Right hindlimb (tissue), 1 donor: ENCODE measurements around the gene RBP5.

ENCODE experiments used
- DNase-seq: peaks from one replicate; pipeline ENCODE4 v3.0.0-alpha.2; 2018

Gene RBP5

GRCh38 chr12:7099290-7099996, 29.2 kb downstream of the RBP5 start:
- no peak for DNase-seq

GRCh38 chr12:7096979-7097378, 31.7 kb downstream of the RBP5 start:
- DNase-seq = no peak

GRCh38 chr12:7096006-7096932, 32.4 kb downstream of the RBP5 start:
- DNase-seq = no peak

- no peak for DNase-seq
These were observed 34.8 kb downstream of the RBP5 start for GRCh38 chr12:7093892-7094291.

- no peak for DNase-seq
These were observed 35.2 kb downstream of the RBP5 start for GRCh38 chr12:7093486-7093885.

GRCh38 chr12:7092986-7093460, 35.7 kb downstream of the RBP5 start:
- no peak for DNase-seq

- peak; percentile 85 for DNase-seq
These were observed 36.3 kb downstream of the RBP5 start, which contains the start of gene C1R for GRCh38 chr12:7092229-7092985. C1R (minus strand) TSS chr12:7092445; CDS start chr12:7092388, 57 bp downstream.

GRCh38 chr12:7091660-7092228, 36.9 kb downstream of the RBP5 start:
- DNase-seq = peak; percentile 63

GRCh38 chr12:7091171-7091570, 37.5 kb downstream of the RBP5 start:
- DNase-seq = no peak

- no peak for DNase-seq
These were observed 38.3 kb downstream of the RBP5 start for GRCh38 chr12:7090222-7090998.

GRCh38 chr12:7089196-7089871, 39.4 kb downstream of the RBP5 start:
- DNase-seq = no peak

- no peak for DNase-seq
These were observed 45.6 kb downstream of the RBP5 start for GRCh38 chr12:7083125-7083524.

GRCh38 chr12:7081037-7081436, 47.7 kb downstream of the RBP5 start:
- no peak for DNase-seq

- DNase-seq = no peak
These were observed 48.9 kb downstream of the RBP5 start for GRCh38 chr12:7079826-7080125.

GRCh38 chr12:7078163-7078562, 50.5 kb downstream of the RBP5 start:
- DNase-seq = no peak

- DNase-seq = no peak
These were observed 52.2 kb downstream of the RBP5 start for GRCh38 chr12:7076493-7076892.

- no peak for DNase-seq
These were observed 52.8 kb downstream of the RBP5 start for GRCh38 chr12:7075939-7076338.

- DNase-seq = no peak
These were observed 53.2 kb downstream of the RBP5 start for GRCh38 chr12:7075518-7075917.

- DNase-seq = no peak
These were observed 54.7 kb downstream of the RBP5 start for GRCh38 chr12:7073946-7074345.
